ENCODE data around the gene ZBTB7A.

ZBTB7A gene

GRCh38 chr19:4109626-4109945, 42.9 kb upstream of the ZBTB7A start:
- TF ChIP-seq CTCF (IDR thresholded peaks at IDR 0.05; ENCODE audit: borderline replicate concordance, control extremely low read depth, extremely low read depth, insufficient read depth, missing control alignments), result no peak
- in situ Hi-C loops (cut with MboI; ENCODE audit: low sequenced_read_pairs, unreplicated experiment), result no loop called here
- no peak for DNase-seq (ENCODE audit: low spot score)

GRCh38 chr19:4108767-4109625, 42.3 kb upstream of the ZBTB7A start:
- TF ChIP-seq CTCF (IDR thresholded peaks at IDR 0.05; ENCODE audit: borderline replicate concordance, control extremely low read depth, extremely low read depth, insufficient read depth, missing control alignments), result no peak
- DNase-seq (ENCODE audit: low spot score), result peak; percentile 87
- in situ Hi-C loops (cut with MboI; ENCODE audit: low sequenced_read_pairs, unreplicated experiment), result no loop called here

GRCh38 chr19:4103080-4103433, 36.4 kb upstream of the ZBTB7A start:
- no peak for TF ChIP-seq CTCF (IDR thresholded peaks at IDR 0.05; ENCODE audit: borderline replicate concordance, control extremely low read depth, extremely low read depth, insufficient read depth, missing control alignments)

GRCh38 chr19:4102339-4103079, 35.8 kb upstream of the ZBTB7A start:
- no peak for TF ChIP-seq CTCF (IDR thresholded peaks at IDR 0.05; ENCODE audit: borderline replicate concordance, control extremely low read depth, extremely low read depth, insufficient read depth, missing control alignments)
- in situ Hi-C loops (cut with MboI; ENCODE audit: low sequenced_read_pairs, unreplicated experiment), result no loop called here
- DNase-seq (ENCODE audit: low spot score), result no peak

More at GRCh38 chr19:4103080-4103433, 36.4 kb upstream of the ZBTB7A start:
- no peak for DNase-seq (ENCODE audit: low spot score)
- in situ Hi-C loops (cut with MboI; ENCODE audit: low sequenced_read_pairs, unreplicated experiment), result no loop called here

GRCh38 chr19:4101496-4101770, 34.7 kb upstream of the ZBTB7A start:
- no peak for DNase-seq (ENCODE audit: low spot score)
- TF ChIP-seq CTCF (IDR thresholded peaks at IDR 0.05; ENCODE audit: borderline replicate concordance, control extremely low read depth, extremely low read depth, insufficient read depth, missing control alignments), result no peak
- in situ Hi-C loops (cut with MboI; ENCODE audit: low sequenced_read_pairs, unreplicated experiment), result no loop called here

- DNase-seq (ENCODE audit: low spot score), result no peak
- in situ Hi-C loops (cut with MboI; ENCODE audit: low sequenced_read_pairs, unreplicated experiment), result no loop called here
- no peak for TF ChIP-seq CTCF (IDR thresholded peaks at IDR 0.05; ENCODE audit: borderline replicate concordance, control extremely low read depth, extremely low read depth, insufficient read depth, missing control alignments)
Observed at GRCh38 chr19:4100647-4101495, 34.2 kb upstream of the ZBTB7A start.

Measured in GM13976 (cell line).